Common myeloid progenitor, CD34-positive (primary cell): Measurements from ENCODE around the gene TAF11L5. TPM values are rescaled to one million over a fixed set of nuclear protein-coding genes. Genes with fewer than 3 reads are reported as not detected.
"Not testable (repeated sequence)": the region's sequence is repeated elsewhere in the genome, so short reads cannot be mapped to it uniquely, and the experiment has no call there.

Source experiments
- CTCF ChIA-PET: fragments of 350-600 bp; sonication (Branson Sonifier 250); formaldehyde crosslinking; loops from one replicate; lab custom pipeline; 2021; ENCODE audit warnings: antibody characterized with exemption; lab: Charles Lee
- POLR2A ChIA-PET: fragments of 350-600 bp; sonication (Branson Sonifier 250); formaldehyde crosslinking; loops from one replicate; lab custom pipeline; 2021; ENCODE audit warnings: antibody characterized with exemption; lab: Charles Lee
- DNase-seq, 3 donors: peaks; one replicate each; pipeline versions ENCODE4 v3.0.0 to v3.0.0-alpha.2; 2013
- H3K27ac ChIP-seq, 2 experiments: 1 replicate in 1 of 2; 2 replicates in 1 of 2; pipeline ENCODE4 v1.7.0; 2013; ENCODE audit warnings: inconsistent platforms in 2 of 2, low read length in 2 of 2, mild to moderate bottlenecking in 2 of 2, low read depth in 1 of 2, moderate library complexity in 1 of 2; ENCODE audit not compliant: severe bottlenecking in 2 of 2, insufficient read depth in 1 of 2, poor library complexity in 1 of 2
- H3K27me3 ChIP-seq, 5 experiments: replicated peaks in 2 of 5; 1 replicate in 3 of 5; 2 replicates in 2 of 5; pipeline versions ENCODE4 v1.6.1 to v1.7.0; 2013; ENCODE audit warnings: low read length in 4 of 5, mild to moderate bottlenecking in 2 of 5, moderate library complexity in 2 of 5, inconsistent platforms in 1 of 5; ENCODE audit not compliant: insufficient read depth in 5 of 5, control insufficient read depth in 4 of 5
- H3K36me3 ChIP-seq, 4 experiments: 1 replicate in 2 of 4; 2 replicates in 2 of 4; pipeline versions ENCODE4 v1.6.1 to v1.7.0; 2013; ENCODE audit warnings: low read length in 3 of 4, control low read depth in 1 of 4, mild to moderate bottlenecking in 1 of 4; ENCODE audit not compliant: control insufficient read depth in 4 of 4, insufficient read depth in 4 of 4
- H3K4me1 ChIP-seq, 4 experiments: 1 replicate in 3 of 4; 2 replicates in 1 of 4; pipeline versions ENCODE4 v1.6.1 to v1.7.1; 2013; ENCODE audit warnings: low read length in 3 of 4, mild to moderate bottlenecking in 3 of 4, control low read depth in 1 of 4, inconsistent platforms in 1 of 4, moderate library complexity in 1 of 4; ENCODE audit not compliant: control insufficient read depth in 4 of 4, insufficient read depth in 4 of 4; ENCODE audit errors: control extremely low read depth in 1 of 4
- H3K4me3 ChIP-seq, 7 experiments: 1 replicate in 4 of 7; 2 replicates in 3 of 7; pipeline versions ENCODE4 v1.5.1 to v1.7.0; 2013; ENCODE audit warnings: mild to moderate bottlenecking in 7 of 7, low read length in 6 of 7, moderate library complexity in 6 of 7, inconsistent platforms in 2 of 7, low read depth in 2 of 7, control low read depth in 1 of 7; ENCODE audit not compliant: insufficient read depth in 4 of 7, control insufficient read depth in 1 of 7; ENCODE audit errors: extremely low read depth in 1 of 7
- H3K9me3 ChIP-seq, 5 experiments: 1 replicate in 4 of 5; 2 replicates in 1 of 5; pipeline versions ENCODE4 v1.6.1 to v1.7.1; 2013; ENCODE audit warnings: low read length in 4 of 5, mild to moderate bottlenecking in 2 of 5, inconsistent platforms in 1 of 5, low read depth in 1 of 5, moderate library complexity in 1 of 5; ENCODE audit not compliant: control insufficient read depth in 4 of 5, insufficient read depth in 2 of 5; ENCODE audit errors: control extremely low read depth in 1 of 5
- WGBS: methylation state at CpG from one replicate; pipeline ENCODE4 v1.1.5; 2013; ENCODE audit not compliant: insufficient coverage; 5-methylcytosine and 5-hydroxymethylcytosine counted together
- polyA plus RNA-seq: library from polyadenylated mRNA; unstranded; fragments of 120-200 nt; gene quantifications from one replicate; pipeline ENCODE4 v1.2.1, GENCODE V29; 2013

Gene TAF11L5
- polyA plus RNA-seq, result not detected

- WGBS, result no CpG with 5 or more reads among the region's 15 CpGs
Observed at GRCh38 chr5:17524935-17525334, at the start of gene TAF11L5. TSS of gene TAF11L5 (plus strand) at chr5:17525235.

GRCh38 chr5:17477043-17477442 lies 48.0 kb upstream of the TAF11L5 start:
- no peaks in the 10 kb centered on the region for H3K36me3 ChIP-seq
- no peaks in the 10 kb centered on the region for H3K9me3 ChIP-seq
- ChIA-PET CTCF (no interaction called here), POLR2A (no interaction called here)
- no peaks in the 10 kb centered on the region for H3K27me3 ChIP-seq
- H3K4me1 ChIP-seq, result no peaks in the 10 kb centered on the region
- H3K4me3 ChIP-seq, result no peak overlapping the region
- no peak for DNase-seq
- H3K27ac ChIP-seq, result no peak overlapping the region
- WGBS, result 100% methylated on average over 1 of the region's 3 CpGs

More at GRCh38 chr5:17524935-17525334, at the start of gene TAF11L5:
- H3K9me3 ChIP-seq, H3K36me3 ChIP-seq, H3K27me3 ChIP-seq, CTCF ChIA-PET, H3K27ac ChIP-seq, H3K4me1 ChIP-seq, POLR2A ChIA-PET, DNase-seq, H3K4me3 ChIP-seq: not testable (repeated sequence)

GRCh38 chr5:17477573-17478265 lies 47.3 kb upstream of the TAF11L5 start:
- 85% methylated on average over 3 of the region's 7 CpGs for WGBS
- POLR2A ChIA-PET, result no interaction called here
- CTCF ChIA-PET, result no interaction called here
- no peak overlapping the region for H3K4me3 ChIP-seq
- no peaks in the 10 kb centered on the region for H3K9me3 ChIP-seq
- no peaks in the 10 kb centered on the region for H3K27me3 ChIP-seq
- no peaks in the 10 kb centered on the region for H3K36me3 ChIP-seq
- DNase-seq, result no peak
- H3K27ac ChIP-seq, result no peak overlapping the region
- no peaks in the 10 kb centered on the region for H3K4me1 ChIP-seq

- ChIA-PET CTCF (no interaction called here), POLR2A (no interaction called here)
- H3K27me3 ChIP-seq, result no peaks in the 10 kb centered on the region
- WGBS, result 100% methylated on average over 1 of the region's 4 CpGs
- no peak overlapping the region for H3K27ac ChIP-seq
- no peaks in the 10 kb centered on the region for H3K36me3 ChIP-seq
- no peak overlapping the region for H3K4me3 ChIP-seq
- no peak for DNase-seq
- H3K4me1 ChIP-seq, result no peaks in the 10 kb centered on the region
- H3K9me3 ChIP-seq, result no peaks in the 10 kb centered on the region
Observed at GRCh38 chr5:17481378-17481777, 43.7 kb upstream of the TAF11L5 start.

GRCh38 chr5:17482790-17483189 lies 42.2 kb upstream of the TAF11L5 start:
- ChIA-PET CTCF (no interaction called here), POLR2A (no interaction called here)

GRCh38 chr5:17486464-17487173 lies 38.4 kb upstream of the TAF11L5 start:
- WGBS, result 95% methylated on average over 7 of the region's 10 CpGs
- H3K27ac ChIP-seq, H3K4me3 ChIP-seq, H3K4me1 ChIP-seq, H3K36me3 ChIP-seq, H3K9me3 ChIP-seq, DNase-seq, H3K27me3 ChIP-seq, CTCF ChIA-PET: not testable (repeated sequence)
- POLR2A ChIA-PET, result interaction anchor here (0.6 kb wide), 1 partner anchor 665 kb away, joined by 3 read pairs; no protein-coding TSS in a partner anchor

More at GRCh38 chr5:17482790-17483189, 42.2 kb upstream of the TAF11L5 start:
- no peak overlapping the region for H3K4me3 ChIP-seq
- peak in 1 of 3 donors; percentile 0 for DNase-seq
- no peak overlapping the region for H3K27ac ChIP-seq
- H3K36me3 ChIP-seq, result no peaks in the 10 kb centered on the region
- no peaks in the 10 kb centered on the region for H3K9me3 ChIP-seq
- no peaks in the 10 kb centered on the region for H3K27me3 ChIP-seq
- H3K4me1 ChIP-seq, result no peaks in the 10 kb centered on the region
- 100% methylated on average over 1 of the region's 2 CpGs for WGBS

- Histone ChIP-seq H3K4me1 (no peaks in the 10 kb centered on the region), H3K9me3 (peaks cover 0 to 3% (median 0%) of the 10 kb centered on the region in 5 experiments), H3K36me3 (no peaks in the 10 kb centered on the region), H3K27ac (no peak overlapping the region), H3K27me3 (no peaks in the 10 kb centered on the region), H3K4me3 (no peak overlapping the region)
- ChIA-PET POLR2A (no interaction called here), CTCF (no interaction called here)
- WGBS, result no CpG with 5 or more reads among the region's 1 CpG
- DNase-seq, result no peak
Observed at GRCh38 chr5:17487174-17487512, 37.9 kb upstream of the TAF11L5 start.
